Measurements from ENCODE around the gene EFCAB3. TPM values are rescaled to one million over a fixed set of nuclear protein-coding genes. Genes with fewer than 3 reads are reported as not detected.
A peak's percentile ranks its signal among the peaks of the same experiment; 100 is the strongest.
"Not testable (repeated sequence)": the region's sequence is repeated elsewhere in the genome, so short reads cannot be mapped to it uniquely, and the experiment has no call there.

EFCAB3 gene
- total RNA-seq, 1 donor from 2014 or later: not detected

DNA sequence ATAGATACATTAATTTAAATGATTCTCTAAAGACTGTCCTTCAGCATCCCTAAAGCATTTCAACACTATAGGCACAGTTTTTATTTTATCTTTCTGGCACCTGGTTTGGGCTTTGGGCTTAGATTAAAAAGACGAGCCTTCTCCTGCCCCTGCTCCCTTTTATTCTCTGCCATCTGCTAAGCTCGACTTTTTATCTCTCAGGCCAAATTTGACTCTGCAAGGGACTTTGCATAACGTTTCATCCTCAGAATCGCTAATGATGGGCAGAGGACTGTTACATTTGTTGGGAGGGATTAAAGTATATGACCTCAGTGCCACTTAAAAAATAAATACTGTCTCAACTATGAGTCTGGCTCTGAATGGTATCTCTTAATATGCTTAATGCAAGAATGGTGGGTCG is 72.7 kb downstream of the EFCAB3 start:
- not testable (repeated sequence) for H3K79me2 ChIP-seq (ENCODE audit: insufficient read depth, low read length); H3K27ac ChIP-seq (ENCODE audit: low read depth, low read length); H4K20me1 ChIP-seq (ENCODE audit: insufficient read depth, low read length); H3K4me3 Mint-ChIP-seq (ENCODE audit: unreplicated experiment); H3K36me3 Mint-ChIP-seq (ENCODE audit: low read depth, unreplicated experiment); H3K4me1 Mint-ChIP-seq (ENCODE audit: low read depth, unreplicated experiment); H3K27me3 ChIP-seq (ENCODE audit: insufficient read depth, low read length); H2AFZ ChIP-seq (ENCODE audit: low read depth, low read length); H3K27ac Mint-ChIP-seq (ENCODE audit: unreplicated experiment); FAIRE-seq; H3K4me1 ChIP-seq (ENCODE audit: insufficient read depth, low read length); H3K4me3 ChIP-seq (ENCODE audit: insufficient read depth, low read depth, low read length); DNase-seq (ENCODE audit: low read depth); H3K4me2 ChIP-seq (ENCODE audit: low read length); H3K36me3 ChIP-seq (ENCODE audit: insufficient read depth, low read length); H3K27me3 Mint-ChIP-seq (ENCODE audit: low read depth, unreplicated experiment); H3K9me3 ChIP-seq (ENCODE audit: insufficient read depth, low read depth, low read length); H3K9me3 Mint-ChIP-seq (ENCODE audit: unreplicated experiment); H3K9ac ChIP-seq (ENCODE audit: low read length)

DNA sequence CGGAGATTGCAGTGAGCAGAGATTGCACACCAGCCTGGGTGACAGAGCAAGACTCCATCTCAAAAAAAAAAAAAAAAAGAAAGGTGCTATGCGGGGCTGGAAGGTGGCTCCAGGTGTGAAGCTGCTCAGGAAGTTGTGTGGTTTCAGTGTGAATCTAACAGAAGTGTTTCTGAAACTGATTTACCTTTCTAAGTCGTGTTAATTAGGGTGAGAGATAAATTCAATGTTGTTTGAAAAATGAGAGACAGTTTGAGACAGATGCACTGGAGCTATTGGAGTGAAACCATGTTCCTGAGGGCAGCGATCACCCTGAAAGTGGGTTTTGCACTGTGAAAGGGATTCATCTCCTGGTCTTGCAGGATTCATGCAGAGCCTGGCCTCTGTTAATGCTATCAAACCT is 73.3 kb downstream of the EFCAB3 start:
- not testable (repeated sequence) for H3K4me3 ChIP-seq (ENCODE audit: insufficient read depth, low read depth, low read length); H3K9me3 ChIP-seq (ENCODE audit: insufficient read depth, low read depth, low read length); H3K36me3 Mint-ChIP-seq (ENCODE audit: low read depth, unreplicated experiment); H4K20me1 ChIP-seq (ENCODE audit: insufficient read depth, low read length); H3K9ac ChIP-seq (ENCODE audit: low read length); H3K4me2 ChIP-seq (ENCODE audit: low read length); FAIRE-seq; H3K4me3 Mint-ChIP-seq (ENCODE audit: unreplicated experiment); H3K36me3 ChIP-seq (ENCODE audit: insufficient read depth, low read length); H3K4me1 ChIP-seq (ENCODE audit: insufficient read depth, low read length); H3K79me2 ChIP-seq (ENCODE audit: insufficient read depth, low read length); H2AFZ ChIP-seq (ENCODE audit: low read depth, low read length); H3K27ac Mint-ChIP-seq (ENCODE audit: unreplicated experiment); H3K27me3 ChIP-seq (ENCODE audit: insufficient read depth, low read length); H3K4me1 Mint-ChIP-seq (ENCODE audit: low read depth, unreplicated experiment); H3K27ac ChIP-seq (ENCODE audit: low read depth, low read length); H3K27me3 Mint-ChIP-seq (ENCODE audit: low read depth, unreplicated experiment); DNase-seq (ENCODE audit: low read depth); H3K9me3 Mint-ChIP-seq (ENCODE audit: unreplicated experiment)

DNA sequence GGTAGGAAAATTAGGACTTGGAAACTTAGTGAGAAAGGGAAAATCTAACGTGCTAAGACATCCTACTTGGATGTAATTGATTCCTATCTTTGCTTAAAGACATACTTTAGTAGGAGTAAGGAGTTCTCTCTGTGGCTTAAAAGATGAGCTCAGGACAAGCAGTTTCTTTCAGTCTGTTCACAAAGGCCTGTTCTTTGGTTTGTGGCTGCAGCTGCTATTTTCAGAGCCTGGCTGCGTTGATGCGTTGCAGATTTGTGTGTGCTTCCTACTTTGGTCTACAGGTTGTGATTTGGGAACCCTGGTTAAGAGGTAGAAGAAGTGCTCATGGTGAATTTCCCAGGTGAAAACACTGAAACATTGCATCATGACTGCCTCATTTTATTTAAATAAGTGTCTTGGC is 73.8 kb downstream of the EFCAB3 start:
- H3K36me3 Mint-ChIP-seq (ENCODE audit: low read depth, unreplicated experiment); DNase-seq (ENCODE audit: low read depth); H3K4me1 ChIP-seq (ENCODE audit: insufficient read depth, low read length); H3K4me1 Mint-ChIP-seq (ENCODE audit: low read depth, unreplicated experiment); H3K9me3 ChIP-seq (ENCODE audit: insufficient read depth, low read depth, low read length); FAIRE-seq; H3K4me3 ChIP-seq (ENCODE audit: insufficient read depth, low read depth, low read length); H3K79me2 ChIP-seq (ENCODE audit: insufficient read depth, low read length); H3K36me3 ChIP-seq (ENCODE audit: insufficient read depth, low read length); H2AFZ ChIP-seq (ENCODE audit: low read depth, low read length); H3K27ac ChIP-seq (ENCODE audit: low read depth, low read length); H3K9me3 Mint-ChIP-seq (ENCODE audit: unreplicated experiment); H3K4me2 ChIP-seq (ENCODE audit: low read length); H4K20me1 ChIP-seq (ENCODE audit: insufficient read depth, low read length); H3K27me3 ChIP-seq (ENCODE audit: insufficient read depth, low read length); H3K4me3 Mint-ChIP-seq (ENCODE audit: unreplicated experiment); H3K9ac ChIP-seq (ENCODE audit: low read length); H3K27me3 Mint-ChIP-seq (ENCODE audit: low read depth, unreplicated experiment): not testable (repeated sequence)
- H3K27ac Mint-ChIP-seq (ENCODE audit: unreplicated experiment): peak overlapping the region; percentile 41

DNA sequence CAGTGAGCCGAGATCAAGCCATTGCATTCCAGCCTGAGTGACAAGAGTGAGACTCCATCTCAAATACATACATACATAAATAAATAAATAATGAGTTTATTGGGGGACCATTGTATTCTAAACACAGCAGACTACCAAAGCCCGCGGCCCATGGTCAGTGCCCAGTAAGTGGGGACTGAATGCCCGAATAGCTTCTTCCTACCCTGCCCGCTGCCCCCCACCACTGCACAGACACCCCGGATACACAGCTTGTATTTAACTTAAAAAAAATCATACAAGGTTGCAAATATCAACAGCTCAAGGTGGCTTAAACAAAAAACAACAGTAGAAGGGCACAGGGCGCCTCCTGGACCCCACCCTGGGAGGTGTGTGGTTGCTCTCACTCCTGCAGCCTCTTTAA is 75.7 kb downstream of the EFCAB3 start:
- Histone ChIP-seq H3K79me2 (ENCODE audit: insufficient read depth, low read length) (no peaks in the 10 kb centered on the region), H3K4me1 (ENCODE audit: insufficient read depth, low read length) (no peaks in the 10 kb centered on the region), H3K4me3 (ENCODE audit: insufficient read depth, low read depth, low read length) (no peak overlapping the region), H3K27me3 (ENCODE audit: insufficient read depth, low read length) (no peaks in the 10 kb centered on the region), H3K27ac (ENCODE audit: low read depth, low read length) (no peak overlapping the region), H3K36me3 (ENCODE audit: insufficient read depth, low read length) (no peaks in the 10 kb centered on the region), H3K9ac (ENCODE audit: low read length) (no peak overlapping the region), H2AFZ (ENCODE audit: low read depth, low read length) (no peak overlapping the region), H4K20me1 (ENCODE audit: insufficient read depth, low read length) (no peaks in the 10 kb centered on the region), H3K9me3 (ENCODE audit: insufficient read depth, low read depth, low read length) (no peaks in the 10 kb centered on the region), H3K4me2 (ENCODE audit: low read length) (no peak overlapping the region)
- DNase-seq (ENCODE audit: low read depth) (no peak), FAIRE-seq (no peak)
- H3K36me3 Mint-ChIP-seq (ENCODE audit: low read depth, unreplicated experiment): no peaks in the 10 kb centered on the region
- H3K4me3 Mint-ChIP-seq (ENCODE audit: unreplicated experiment): no peak overlapping the region
- no peak overlapping the region for H3K27ac Mint-ChIP-seq (ENCODE audit: unreplicated experiment)
- no peaks in the 10 kb centered on the region for H3K27me3 Mint-ChIP-seq (ENCODE audit: low read depth, unreplicated experiment)
- no peak for TF ChIP-seq EZH2 (IDR thresholded peaks at IDR 0.05; ENCODE audit: insufficient read depth, low read length)
- TF ChIP-seq, protein P1, sequence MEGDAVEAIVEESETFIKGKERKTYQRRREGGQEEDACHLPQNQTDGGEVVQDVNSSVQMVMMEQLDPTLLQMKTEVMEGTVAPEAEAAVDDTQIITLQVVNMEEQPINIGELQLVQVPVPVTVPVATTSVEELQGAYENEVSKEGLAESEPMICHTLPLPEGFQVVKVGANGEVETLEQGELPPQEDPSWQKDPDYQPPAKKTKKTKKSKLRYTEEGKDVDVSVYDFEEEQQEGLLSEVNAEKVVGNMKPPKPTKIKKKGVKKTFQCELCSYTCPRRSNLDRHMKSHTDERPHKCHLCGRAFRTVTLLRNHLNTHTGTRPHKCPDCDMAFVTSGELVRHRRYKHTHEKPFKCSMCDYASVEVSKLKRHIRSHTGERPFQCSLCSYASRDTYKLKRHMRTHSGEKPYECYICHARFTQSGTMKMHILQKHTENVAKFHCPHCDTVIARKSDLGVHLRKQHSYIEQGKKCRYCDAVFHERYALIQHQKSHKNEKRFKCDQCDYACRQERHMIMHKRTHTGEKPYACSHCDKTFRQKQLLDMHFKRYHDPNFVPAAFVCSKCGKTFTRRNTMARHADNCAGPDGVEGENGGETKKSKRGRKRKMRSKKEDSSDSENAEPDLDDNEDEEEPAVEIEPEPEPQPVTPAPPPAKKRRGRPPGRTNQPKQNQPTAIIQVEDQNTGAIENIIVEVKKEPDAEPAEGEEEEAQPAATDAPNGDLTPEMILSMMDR (IDR thresholded peaks at IDR 0.05; ENCODE audit: insufficient read depth, low read depth, low read length): no peak
- H3K9me3 Mint-ChIP-seq (ENCODE audit: unreplicated experiment): no peaks in the 10 kb centered on the region
- peaks cover 3% of the 10 kb centered on the region for H3K4me1 Mint-ChIP-seq (ENCODE audit: low read depth, unreplicated experiment)

DNA sequence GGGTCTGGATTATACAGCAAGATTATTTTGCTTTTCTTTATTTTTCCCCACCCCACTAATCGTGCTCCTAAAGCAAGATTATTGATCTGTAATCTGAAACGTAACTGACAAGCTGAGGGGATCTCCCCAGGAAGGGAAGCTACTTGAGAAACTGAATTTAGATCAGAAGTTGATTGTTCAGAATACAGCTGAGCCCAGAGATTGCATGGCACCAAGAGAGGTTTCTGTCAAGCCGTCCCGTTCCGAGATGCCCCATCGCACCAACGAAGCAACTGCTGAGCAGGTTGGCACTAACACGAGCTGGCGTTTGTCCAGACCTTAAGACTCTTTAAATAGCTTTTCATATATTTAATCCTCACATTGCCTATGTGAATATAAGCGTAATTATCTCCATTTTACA is 78.1 kb downstream of the EFCAB3 start:
- H3K4me1 Mint-ChIP-seq (ENCODE audit: low read depth, unreplicated experiment); H3K9me3 ChIP-seq (ENCODE audit: insufficient read depth, low read depth, low read length); H3K79me2 ChIP-seq (ENCODE audit: insufficient read depth, low read length); H3K4me1 ChIP-seq (ENCODE audit: insufficient read depth, low read length); H3K27me3 Mint-ChIP-seq (ENCODE audit: low read depth, unreplicated experiment); H3K4me3 Mint-ChIP-seq (ENCODE audit: unreplicated experiment); DNase-seq (ENCODE audit: low read depth); H3K36me3 ChIP-seq (ENCODE audit: insufficient read depth, low read length); H3K4me3 ChIP-seq (ENCODE audit: insufficient read depth, low read depth, low read length); H4K20me1 ChIP-seq (ENCODE audit: insufficient read depth, low read length); FAIRE-seq; H3K9me3 Mint-ChIP-seq (ENCODE audit: unreplicated experiment); H3K27ac ChIP-seq (ENCODE audit: low read depth, low read length); H3K4me2 ChIP-seq (ENCODE audit: low read length); H3K9ac ChIP-seq (ENCODE audit: low read length); H2AFZ ChIP-seq (ENCODE audit: low read depth, low read length); H3K36me3 Mint-ChIP-seq (ENCODE audit: low read depth, unreplicated experiment); H3K27me3 ChIP-seq (ENCODE audit: insufficient read depth, low read length); H3K27ac Mint-ChIP-seq (ENCODE audit: unreplicated experiment): not testable (repeated sequence)

All from astrocyte (in vitro differentiated cells and primary cell).